Measurements from ENCODE around the gene RHCE. TPM values are rescaled to one million over a fixed set of nuclear protein-coding genes. Genes with fewer than 3 reads are reported as not detected.

RHCE gene
- total and polyA plus RNA-seq, 9 of the 15 experiments (the other 6 are each of a cell fraction or from before 2014, with no cell fraction given), result 5.4 to 31.5 (median 12.6) TPM

DNA sequence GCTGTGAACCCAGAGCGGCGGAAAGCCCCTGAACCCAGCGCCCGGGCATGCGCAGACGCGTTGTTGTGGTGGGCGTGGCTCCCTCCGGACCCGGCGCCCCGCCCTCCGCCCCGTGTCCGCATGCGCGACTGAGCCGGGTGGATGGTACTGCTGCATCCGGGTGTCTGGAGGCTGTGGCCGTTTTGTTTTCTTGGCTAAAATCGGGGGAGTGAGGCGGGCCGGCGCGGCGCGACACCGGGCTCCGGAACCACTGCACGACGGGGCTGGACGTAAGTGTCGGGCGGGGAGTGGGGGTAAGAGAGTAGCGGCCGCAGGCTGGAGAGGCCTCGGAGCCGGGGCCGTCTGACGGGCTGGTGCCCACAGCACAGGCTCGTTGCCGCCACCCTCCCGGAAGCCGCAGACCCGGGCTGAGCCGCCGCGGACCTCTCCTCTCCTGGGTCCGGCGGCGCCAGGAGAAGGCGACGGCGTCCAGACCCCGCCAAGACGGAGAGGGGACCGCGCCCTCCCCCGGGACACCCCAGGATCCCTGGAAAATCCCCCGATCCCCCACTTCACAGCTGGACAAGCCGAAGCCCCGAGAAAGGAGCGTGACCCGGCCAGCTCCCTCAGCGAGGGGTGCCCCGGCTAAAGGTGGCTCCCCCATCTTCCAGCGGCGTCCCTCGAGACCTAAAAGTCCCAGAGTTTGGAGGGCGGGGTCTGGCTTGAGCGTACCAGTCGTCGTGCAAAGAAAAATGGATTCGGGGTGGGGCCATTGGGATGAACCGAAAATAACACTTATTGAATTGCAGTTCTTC lies 82.2 kb downstream of the RHCE start, which contains the start of gene TMEM50A (continued):
- TF ChIP-seq, protein P1, sequence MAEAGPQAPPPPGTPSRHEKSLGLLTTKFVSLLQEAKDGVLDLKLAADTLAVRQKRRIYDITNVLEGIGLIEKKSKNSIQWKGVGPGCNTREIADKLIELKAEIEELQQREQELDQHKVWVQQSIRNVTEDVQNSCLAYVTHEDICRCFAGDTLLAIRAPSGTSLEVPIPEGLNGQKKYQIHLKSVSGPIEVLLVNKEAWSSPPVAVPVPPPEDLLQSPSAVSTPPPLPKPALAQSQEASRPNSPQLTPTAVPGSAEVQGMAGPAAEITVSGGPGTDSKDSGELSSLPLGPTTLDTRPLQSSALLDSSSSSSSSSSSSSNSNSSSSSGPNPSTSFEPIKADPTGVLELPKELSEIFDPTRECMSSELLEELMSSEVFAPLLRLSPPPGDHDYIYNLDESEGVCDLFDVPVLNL (CRISPR knock-in tag; IDR thresholded peaks at IDR 0.05; ENCODE audit: low read depth), result no peak
- TF ChIP-seq GATAD2A (IDR thresholded peaks at IDR 0.05), result 0 out of 2 replicates have a peak, but pooled peaks have one; percentile 12
- TF ChIP-seq, protein P2, sequence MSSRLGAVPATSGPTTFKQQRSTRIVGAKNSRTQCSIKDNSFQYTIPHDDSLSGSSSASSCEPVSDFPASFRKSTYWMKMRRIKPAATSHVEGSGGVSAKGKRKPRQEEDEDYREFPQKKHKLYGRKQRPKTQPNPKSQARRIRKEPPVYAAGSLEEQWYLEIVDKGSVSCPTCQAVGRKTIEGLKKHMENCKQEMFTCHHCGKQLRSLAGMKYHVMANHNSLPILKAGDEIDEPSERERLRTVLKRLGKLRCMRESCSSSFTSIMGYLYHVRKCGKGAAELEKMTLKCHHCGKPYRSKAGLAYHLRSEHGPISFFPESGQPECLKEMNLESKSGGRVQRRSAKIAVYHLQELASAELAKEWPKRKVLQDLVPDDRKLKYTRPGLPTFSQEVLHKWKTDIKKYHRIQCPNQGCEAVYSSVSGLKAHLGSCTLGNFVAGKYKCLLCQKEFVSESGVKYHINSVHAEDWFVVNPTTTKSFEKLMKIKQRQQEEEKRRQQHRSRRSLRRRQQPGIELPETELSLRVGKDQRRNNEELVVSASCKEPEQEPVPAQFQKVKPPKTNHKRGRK (tag; IDR thresholded peaks at IDR 0.05), result no peak
- no peak for TF ChIP-seq ZSCAN29 (IDR thresholded peaks at IDR 0.05)
- TF ChIP-seq, protein P3, sequence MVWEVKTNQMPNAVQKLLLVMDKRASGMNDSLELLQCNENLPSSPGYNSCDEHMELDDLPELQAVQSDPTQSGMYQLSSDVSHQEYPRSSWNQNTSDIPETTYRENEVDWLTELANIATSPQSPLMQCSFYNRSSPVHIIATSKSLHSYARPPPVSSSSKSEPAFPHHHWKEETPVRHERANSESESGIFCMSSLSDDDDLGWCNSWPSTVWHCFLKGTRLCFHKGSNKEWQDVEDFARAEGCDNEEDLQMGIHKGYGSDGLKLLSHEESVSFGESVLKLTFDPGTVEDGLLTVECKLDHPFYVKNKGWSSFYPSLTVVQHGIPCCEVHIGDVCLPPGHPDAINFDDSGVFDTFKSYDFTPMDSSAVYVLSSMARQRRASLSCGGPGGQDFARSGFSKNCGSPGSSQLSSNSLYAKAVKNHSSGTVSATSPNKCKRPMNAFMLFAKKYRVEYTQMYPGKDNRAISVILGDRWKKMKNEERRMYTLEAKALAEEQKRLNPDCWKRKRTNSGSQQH (CRISPR knock-in tag; IDR thresholded peaks at IDR 0.05), result peak; percentile 62; the same call in 1 of the 2 replicates
- peak; percentile 27 for TF ChIP-seq CREM (IDR thresholded peaks at IDR 0.05; ENCODE audit: low read depth)
- TF ChIP-seq MTA2 (IDR thresholded peaks at IDR 0.05; ENCODE audit: low read depth), result no peak
- TF ChIP-seq, protein P4, sequence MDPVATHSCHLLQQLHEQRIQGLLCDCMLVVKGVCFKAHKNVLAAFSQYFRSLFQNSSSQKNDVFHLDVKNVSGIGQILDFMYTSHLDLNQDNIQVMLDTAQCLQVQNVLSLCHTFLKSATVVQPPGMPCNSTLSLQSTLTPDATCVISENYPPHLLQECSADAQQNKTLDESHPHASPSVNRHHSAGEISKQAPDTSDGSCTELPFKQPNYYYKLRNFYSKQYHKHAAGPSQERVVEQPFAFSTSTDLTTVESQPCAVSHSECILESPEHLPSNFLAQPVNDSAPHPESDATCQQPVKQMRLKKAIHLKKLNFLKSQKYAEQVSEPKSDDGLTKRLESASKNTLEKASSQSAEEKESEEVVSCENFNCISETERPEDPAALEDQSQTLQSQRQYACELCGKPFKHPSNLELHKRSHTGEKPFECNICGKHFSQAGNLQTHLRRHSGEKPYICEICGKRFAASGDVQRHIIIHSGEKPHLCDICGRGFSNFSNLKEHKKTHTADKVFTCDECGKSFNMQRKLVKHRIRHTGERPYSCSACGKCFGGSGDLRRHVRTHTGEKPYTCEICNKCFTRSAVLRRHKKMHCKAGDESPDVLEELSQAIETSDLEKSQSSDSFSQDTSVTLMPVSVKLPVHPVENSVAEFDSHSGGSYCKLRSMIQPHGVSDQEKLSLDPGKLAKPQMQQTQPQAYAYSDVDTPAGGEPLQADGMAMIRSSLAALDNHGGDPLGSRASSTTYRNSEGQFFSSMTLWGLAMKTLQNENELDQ (CRISPR knock-in tag; IDR thresholded peaks at IDR 0.05; ENCODE audit: borderline replicate concordance), result no peak
- TF ChIP-seq, protein P5, sequence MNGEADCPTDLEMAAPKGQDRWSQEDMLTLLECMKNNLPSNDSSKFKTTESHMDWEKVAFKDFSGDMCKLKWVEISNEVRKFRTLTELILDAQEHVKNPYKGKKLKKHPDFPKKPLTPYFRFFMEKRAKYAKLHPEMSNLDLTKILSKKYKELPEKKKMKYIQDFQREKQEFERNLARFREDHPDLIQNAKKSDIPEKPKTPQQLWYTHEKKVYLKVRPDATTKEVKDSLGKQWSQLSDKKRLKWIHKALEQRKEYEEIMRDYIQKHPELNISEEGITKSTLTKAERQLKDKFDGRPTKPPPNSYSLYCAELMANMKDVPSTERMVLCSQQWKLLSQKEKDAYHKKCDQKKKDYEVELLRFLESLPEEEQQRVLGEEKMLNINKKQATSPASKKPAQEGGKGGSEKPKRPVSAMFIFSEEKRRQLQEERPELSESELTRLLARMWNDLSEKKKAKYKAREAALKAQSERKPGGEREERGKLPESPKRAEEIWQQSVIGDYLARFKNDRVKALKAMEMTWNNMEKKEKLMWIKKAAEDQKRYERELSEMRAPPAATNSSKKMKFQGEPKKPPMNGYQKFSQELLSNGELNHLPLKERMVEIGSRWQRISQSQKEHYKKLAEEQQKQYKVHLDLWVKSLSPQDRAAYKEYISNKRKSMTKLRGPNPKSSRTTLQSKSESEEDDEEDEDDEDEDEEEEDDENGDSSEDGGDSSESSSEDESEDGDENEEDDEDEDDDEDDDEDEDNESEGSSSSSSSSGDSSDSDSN (IDR thresholded peaks at IDR 0.05; ENCODE audit: borderline replicate concordance in 1 of 2, low read depth in 2 of 2, low read length in 2 of 2), result peak; percentile 88 to 95
- no peak for TF ChIP-seq TGIF2 (CRISPR knock-in tag; IDR thresholded peaks at IDR 0.05)
- peak; percentile 72 for TF ChIP-seq L3MBTL2 (IDR thresholded peaks at IDR 0.05)
- TF ChIP-seq XRCC3 (IDR thresholded peaks at IDR 0.05), result no peak
- TF ChIP-seq ZFP36 (IDR thresholded peaks at IDR 0.05; ENCODE audit: low read depth, low read length, partially characterized antibody), result no peak
- TF ChIP-seq SUPT5H (IDR thresholded peaks at IDR 0.05), result peak; percentile 94
- TF ChIP-seq HNRNPK (IDR thresholded peaks at IDR 0.05; ENCODE audit: low read depth, low read length, poor library complexity, severe bottlenecking), result no peak
- TF ChIP-seq MEIS2 (IDR thresholded peaks at IDR 0.05; ENCODE audit: partially characterized antibody), result peak; percentile 84
- no peak for TF ChIP-seq PRMT5 (CRISPR knock-in tag; IDR thresholded peaks at IDR 0.05)
- TF ChIP-seq FIP1L1 (IDR thresholded peaks at IDR 0.05; ENCODE audit: low read depth, low read length, poor library complexity, severe bottlenecking), result peak; percentile 66

All from K562 (cell line).